Renal pelvis (tissue), 4 donors: Measurements from ENCODE around the gene TET3. TPM values are rescaled to one million over a fixed set of nuclear protein-coding genes. Genes with fewer than 3 reads are reported as not detected.

ENCODE experiments used
- DNase-seq: peaks from one replicate; pipeline ENCODE4 v3.0.0-alpha.2; 2013
- polyA plus RNA-seq, 3 donors: library from polyadenylated mRNA; unstranded; fragments of 120-200 nt; gene quantifications; one replicate each; pipeline ENCODE4 v1.2.1, GENCODE V29; 2013; ENCODE audit not compliant: insufficient read length in 3 of 3

TET3 gene
- polyA plus RNA-seq, 3 donors: 23.0 to 27.1 (median 26.3) TPM

GRCh38 chr2:74004212-74005182 lies 19.8 kb downstream of the TET3 start:
- DNase-seq: no peak

- no peak for DNase-seq
Measured at GRCh38 chr2:74005786-74006185, 21.1 kb downstream of the TET3 start.

GRCh38 chr2:74006459-74006858 lies 21.7 kb downstream of the TET3 start:
- no peak for DNase-seq

- no peak for DNase-seq
Measured at GRCh38 chr2:74007121-74007520, 22.4 kb downstream of the TET3 start.

GRCh38 chr2:74007711-74008110 lies 23.0 kb downstream of the TET3 start:
- no peak for DNase-seq

- no peak for DNase-seq
Measured at GRCh38 chr2:74008761-74009395, 24.2 kb downstream of the TET3 start.

GRCh38 chr2:74009577-74009976 lies 24.9 kb downstream of the TET3 start:
- no peak for DNase-seq

- no peak for DNase-seq
Measured at GRCh38 chr2:74010087-74010541, 25.4 kb downstream of the TET3 start.

- no peak for DNase-seq
Measured at GRCh38 chr2:74011246-74011645, 26.5 kb downstream of the TET3 start.

- no peak for DNase-seq
Measured at GRCh38 chr2:74014813-74015212, 30.1 kb downstream of the TET3 start.

GRCh38 chr2:74017223-74017622 lies 32.5 kb downstream of the TET3 start:
- no peak for DNase-seq

- DNase-seq: no peak
Measured at GRCh38 chr2:74019516-74019915, 34.8 kb downstream of the TET3 start.

GRCh38 chr2:74020702-74021406 lies 36.1 kb downstream of the TET3 start:
- DNase-seq: no peak

- no peak for DNase-seq
Measured at GRCh38 chr2:74021407-74021755, 36.7 kb downstream of the TET3 start.

GRCh38 chr2:74024216-74024615 lies 39.5 kb downstream of the TET3 start:
- no peak for DNase-seq

- no peak for DNase-seq
Measured at GRCh38 chr2:74025971-74026612, 41.4 kb downstream of the TET3 start.

- no peak for DNase-seq
Measured at GRCh38 chr2:74026687-74027241, 42.1 kb downstream of the TET3 start.

- no peak for DNase-seq
Measured at GRCh38 chr2:74027496-74027895, 42.8 kb downstream of the TET3 start.

- no peak for DNase-seq
Measured at GRCh38 chr2:74028290-74028689, 43.6 kb downstream of the TET3 start.

- DNase-seq: no peak
Measured at GRCh38 chr2:74028741-74029140, 44.0 kb downstream of the TET3 start.

- DNase-seq: no peak
Measured at GRCh38 chr2:74029714-74030397, 45.1 kb downstream of the TET3 start.
